Measurements from ENCODE around the gene HMCN1.
A peak's percentile ranks its signal among the peaks of the same experiment; 100 is the strongest.

HMCN1 gene

DNA sequence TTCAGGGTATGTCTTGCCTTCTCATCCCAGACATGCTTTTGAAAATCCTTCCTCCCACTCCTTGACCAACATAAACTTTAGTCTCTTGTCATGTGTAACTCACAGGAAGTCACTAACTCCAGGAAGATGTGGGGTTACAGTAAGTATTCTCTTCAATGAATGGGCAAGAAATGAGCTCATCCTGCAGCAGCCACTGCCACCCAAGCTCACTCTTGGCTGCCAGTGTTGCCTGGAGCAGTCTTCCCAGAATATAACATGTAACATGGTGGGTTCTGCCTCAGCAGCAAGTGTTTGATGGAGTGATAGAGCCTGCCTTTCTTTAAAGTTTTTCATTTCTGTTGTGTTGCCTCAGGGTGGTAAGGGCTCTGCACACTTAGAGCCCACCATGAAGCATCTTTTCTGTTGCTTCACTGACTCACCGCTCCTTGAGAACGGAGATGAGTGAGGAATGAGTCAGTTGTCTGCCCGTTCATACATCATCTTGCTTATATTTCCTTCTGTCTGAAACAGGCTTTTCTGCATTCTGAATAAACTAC is 453.9 kb downstream of the HMCN1 start:
- DNase-seq (ENCODE audit: low read depth): no peak
- H3K4me3 ChIP-seq (ENCODE audit: low read depth, low read length): no peak overlapping the region
- TF ChIP-seq, protein P1, sequence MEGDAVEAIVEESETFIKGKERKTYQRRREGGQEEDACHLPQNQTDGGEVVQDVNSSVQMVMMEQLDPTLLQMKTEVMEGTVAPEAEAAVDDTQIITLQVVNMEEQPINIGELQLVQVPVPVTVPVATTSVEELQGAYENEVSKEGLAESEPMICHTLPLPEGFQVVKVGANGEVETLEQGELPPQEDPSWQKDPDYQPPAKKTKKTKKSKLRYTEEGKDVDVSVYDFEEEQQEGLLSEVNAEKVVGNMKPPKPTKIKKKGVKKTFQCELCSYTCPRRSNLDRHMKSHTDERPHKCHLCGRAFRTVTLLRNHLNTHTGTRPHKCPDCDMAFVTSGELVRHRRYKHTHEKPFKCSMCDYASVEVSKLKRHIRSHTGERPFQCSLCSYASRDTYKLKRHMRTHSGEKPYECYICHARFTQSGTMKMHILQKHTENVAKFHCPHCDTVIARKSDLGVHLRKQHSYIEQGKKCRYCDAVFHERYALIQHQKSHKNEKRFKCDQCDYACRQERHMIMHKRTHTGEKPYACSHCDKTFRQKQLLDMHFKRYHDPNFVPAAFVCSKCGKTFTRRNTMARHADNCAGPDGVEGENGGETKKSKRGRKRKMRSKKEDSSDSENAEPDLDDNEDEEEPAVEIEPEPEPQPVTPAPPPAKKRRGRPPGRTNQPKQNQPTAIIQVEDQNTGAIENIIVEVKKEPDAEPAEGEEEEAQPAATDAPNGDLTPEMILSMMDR (IDR thresholded peaks at IDR 0.05; ENCODE audit: low read depth, low read length, missing control alignments): no peak

DNA sequence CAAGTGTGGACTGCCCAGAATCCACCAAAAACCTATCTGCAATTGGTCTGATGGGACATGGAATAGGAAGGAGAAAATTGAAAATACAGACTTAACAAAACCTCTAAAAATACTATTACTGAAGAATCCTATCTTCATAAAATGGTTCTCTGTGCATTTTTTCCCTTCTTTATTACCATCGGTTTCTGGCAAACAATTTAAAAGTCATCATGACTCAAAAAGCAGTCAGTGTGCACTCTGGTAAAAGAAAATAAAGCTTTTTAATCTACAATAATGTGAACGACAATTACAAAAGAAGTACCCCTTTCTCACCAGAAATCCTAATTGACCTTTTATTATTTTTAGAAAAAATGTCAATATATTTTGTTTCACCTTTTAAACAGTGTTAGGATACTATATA is 454.5 kb downstream of the HMCN1 start:
- TF ChIP-seq, protein P1 (IDR thresholded peaks at IDR 0.05; ENCODE audit: low read depth, low read length, missing control alignments): no peak
- DNase-seq (ENCODE audit: low read depth): no peak
- H3K4me3 ChIP-seq (ENCODE audit: low read depth, low read length): no peak overlapping the region

DNA sequence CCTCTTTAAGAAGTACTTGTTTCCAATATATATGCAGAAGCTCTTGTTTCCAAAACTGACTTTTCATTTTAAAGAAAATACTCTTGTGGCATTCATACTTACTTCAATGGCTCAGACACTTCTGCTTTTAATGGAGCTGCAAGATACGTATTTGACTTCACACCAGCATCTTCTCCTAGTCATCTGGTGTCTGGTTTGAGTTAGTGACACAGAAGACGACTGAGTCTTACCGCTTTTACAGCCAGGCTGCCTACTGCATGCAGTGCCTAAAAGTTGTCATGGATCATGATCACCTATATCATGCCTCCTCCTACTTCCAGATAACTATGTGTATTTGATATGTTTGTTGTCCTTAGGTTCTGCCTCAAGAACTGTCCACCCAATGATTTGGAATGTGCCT is 455.0 kb downstream of the HMCN1 start:
- no peak overlapping the region for H3K4me3 ChIP-seq (ENCODE audit: low read depth, low read length)
- DNase-seq (ENCODE audit: low read depth): no peak
- TF ChIP-seq, protein P1 (IDR thresholded peaks at IDR 0.05; ENCODE audit: low read depth, low read length, missing control alignments): no peak

DNA sequence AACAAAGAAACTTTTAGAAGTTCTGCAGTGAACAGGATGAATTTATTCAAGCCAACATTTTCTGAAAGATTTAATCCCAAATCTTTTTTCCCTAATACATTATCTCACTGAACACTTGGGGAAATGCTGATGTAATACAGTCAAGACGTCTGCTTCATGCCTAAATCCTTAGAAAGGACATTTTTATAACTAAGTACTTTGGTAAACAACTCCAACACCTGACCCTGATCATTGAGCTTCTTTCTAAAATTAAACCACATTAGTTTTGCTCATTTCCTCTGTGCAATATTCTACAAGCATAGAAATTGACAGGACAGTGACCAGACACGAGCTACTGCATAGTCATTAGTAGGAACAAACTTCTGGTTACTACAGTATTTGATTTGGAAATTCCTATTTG is 457.3 kb downstream of the HMCN1 start:
- TF ChIP-seq, protein P1 (IDR thresholded peaks at IDR 0.05; ENCODE audit: low read depth, low read length, missing control alignments): no peak
- DNase-seq (ENCODE audit: low read depth): no peak
- no peak overlapping the region for H3K4me3 ChIP-seq (ENCODE audit: low read depth, low read length)

DNA sequence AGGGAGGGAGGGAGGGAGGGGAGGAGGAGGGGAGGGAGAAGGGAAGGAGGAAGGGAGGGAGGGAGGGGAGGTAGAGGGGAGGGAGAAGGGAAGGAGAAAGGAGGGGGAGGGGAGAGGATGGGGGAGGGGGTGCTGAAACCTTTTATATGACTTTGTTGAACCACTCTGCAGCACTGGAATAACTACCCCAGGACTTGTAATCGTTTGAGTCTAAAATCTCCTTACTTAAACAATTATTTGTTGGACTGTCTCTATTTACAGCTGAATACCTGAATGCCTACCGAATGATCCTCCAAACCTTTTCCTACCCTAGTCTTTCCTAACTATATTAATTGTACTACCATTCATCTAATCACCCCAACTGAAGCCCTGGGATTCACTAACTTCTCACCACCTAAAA is 459.0 kb downstream of the HMCN1 start:
- no peak overlapping the region for H3K4me3 ChIP-seq (ENCODE audit: low read depth, low read length)
- TF ChIP-seq, protein P1 (IDR thresholded peaks at IDR 0.05; ENCODE audit: low read depth, low read length, missing control alignments): no peak
- DNase-seq (ENCODE audit: low read depth): no peak

DNA sequence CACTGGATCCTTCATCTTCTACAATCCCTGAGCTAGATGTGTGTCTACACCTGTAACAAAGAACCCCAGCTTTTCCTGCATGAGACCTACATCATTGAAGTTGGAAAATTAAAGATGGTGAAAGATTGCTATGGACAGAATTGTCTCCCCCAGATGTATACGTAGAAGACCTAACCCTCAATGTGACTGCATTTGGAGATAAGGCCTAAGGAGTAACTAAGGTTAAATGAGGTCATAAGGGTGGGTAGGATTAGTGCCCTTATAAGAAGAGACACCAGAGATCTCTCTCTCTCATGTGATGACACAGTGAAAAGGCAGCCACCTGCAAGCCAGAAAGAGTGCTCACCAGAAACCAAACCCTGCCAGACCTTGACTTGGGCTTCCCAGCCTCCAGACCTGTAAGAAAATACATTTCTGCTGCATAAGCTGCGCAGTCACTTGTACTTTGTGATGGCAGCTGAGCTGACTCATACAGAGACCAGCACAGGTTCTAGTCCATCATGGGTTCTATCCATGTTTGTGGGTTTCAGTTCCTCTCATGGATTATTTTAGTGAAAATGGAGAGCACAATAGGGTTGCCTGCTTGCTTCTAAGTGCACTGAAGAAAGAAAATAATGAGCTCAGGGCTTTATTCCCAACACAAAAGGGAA is 460.0 kb downstream of the HMCN1 start:
- TF ChIP-seq, protein P1 (IDR thresholded peaks at IDR 0.05; ENCODE audit: low read depth, low read length, missing control alignments): no peak
- peak; percentile 24 for DNase-seq (ENCODE audit: low read depth)
- H3K4me3 ChIP-seq (ENCODE audit: low read depth, low read length): no peak overlapping the region

DNA sequence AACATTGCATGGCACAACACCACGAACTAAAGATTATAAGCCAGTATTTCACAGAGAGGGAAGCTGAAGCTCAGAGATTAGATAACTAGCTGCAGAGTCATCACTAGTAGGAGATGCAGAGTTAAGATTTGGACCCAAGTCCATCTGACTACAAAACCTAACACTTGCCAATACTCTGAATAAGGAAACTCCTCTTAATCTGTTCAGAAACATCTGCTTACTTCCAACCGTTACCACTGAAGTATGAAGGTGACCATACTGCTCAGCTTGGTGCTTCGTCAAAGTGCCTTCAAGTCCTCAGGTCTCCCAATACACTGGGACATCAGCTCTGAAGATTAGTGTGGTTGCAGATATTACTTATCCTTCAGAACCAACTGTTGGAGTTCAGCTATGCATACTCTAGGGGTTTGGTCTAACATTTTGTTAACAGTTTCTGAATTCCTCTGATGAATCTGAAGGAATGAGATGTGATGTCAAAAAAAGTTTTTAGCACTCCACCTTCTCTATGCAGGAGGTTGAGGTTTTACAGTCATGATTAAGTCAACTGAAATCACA is 461.3 kb downstream of the HMCN1 start:
- H3K4me3 ChIP-seq (ENCODE audit: low read depth, low read length): no peak overlapping the region
- no peak for DNase-seq (ENCODE audit: low read depth)
- TF ChIP-seq, protein P1 (IDR thresholded peaks at IDR 0.05; ENCODE audit: low read depth, low read length, missing control alignments): no peak

Measured in GM12864 (cell line).